ENCODE measurements around the gene NR1I3.

GRCh38 chr1:161218301-161219077 lies 19.5 kb downstream of the NR1I3 start:
- TF ChIP-seq, protein P1, sequence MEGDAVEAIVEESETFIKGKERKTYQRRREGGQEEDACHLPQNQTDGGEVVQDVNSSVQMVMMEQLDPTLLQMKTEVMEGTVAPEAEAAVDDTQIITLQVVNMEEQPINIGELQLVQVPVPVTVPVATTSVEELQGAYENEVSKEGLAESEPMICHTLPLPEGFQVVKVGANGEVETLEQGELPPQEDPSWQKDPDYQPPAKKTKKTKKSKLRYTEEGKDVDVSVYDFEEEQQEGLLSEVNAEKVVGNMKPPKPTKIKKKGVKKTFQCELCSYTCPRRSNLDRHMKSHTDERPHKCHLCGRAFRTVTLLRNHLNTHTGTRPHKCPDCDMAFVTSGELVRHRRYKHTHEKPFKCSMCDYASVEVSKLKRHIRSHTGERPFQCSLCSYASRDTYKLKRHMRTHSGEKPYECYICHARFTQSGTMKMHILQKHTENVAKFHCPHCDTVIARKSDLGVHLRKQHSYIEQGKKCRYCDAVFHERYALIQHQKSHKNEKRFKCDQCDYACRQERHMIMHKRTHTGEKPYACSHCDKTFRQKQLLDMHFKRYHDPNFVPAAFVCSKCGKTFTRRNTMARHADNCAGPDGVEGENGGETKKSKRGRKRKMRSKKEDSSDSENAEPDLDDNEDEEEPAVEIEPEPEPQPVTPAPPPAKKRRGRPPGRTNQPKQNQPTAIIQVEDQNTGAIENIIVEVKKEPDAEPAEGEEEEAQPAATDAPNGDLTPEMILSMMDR (IDR thresholded peaks at IDR 0.05) = no peak
- no peak for TF ChIP-seq POLR2A (IDR thresholded peaks at IDR 0.05)

All from lower leg skin (tissue), 3 donors.